Mesothelial cell of epicardium (in vitro differentiated cells): Measurements from ENCODE around the gene GBE1. TPM values are rescaled to one million over a fixed set of nuclear protein-coding genes. Genes with fewer than 3 reads are reported as not detected.

Source experiments
- DNase-seq, 2 experiments: peaks; one replicate each; pipeline ENCODE4 v3.0.0; 2021; ENCODE audit warnings: low spot score in 2 of 2; ENCODE audit not compliant: unreplicated experiment in 2 of 2
- H3K27ac Mint-ChIP-seq: 2 replicates; pipeline ENCODE4 v1.8.0; 2021; ENCODE audit warnings: mixed read lengths
- H3K27me3 Mint-ChIP-seq: 2 replicates; pipeline ENCODE4 v1.8.0; 2021; ENCODE audit warnings: low read depth, mixed read lengths
- H3K36me3 Mint-ChIP-seq: 2 replicates; pipeline ENCODE4 v1.8.0; 2021; ENCODE audit warnings: mixed read lengths
- H3K4me1 Mint-ChIP-seq: 2 replicates; pipeline ENCODE4 v1.8.0; 2021; ENCODE audit warnings: mixed read lengths
- H3K4me3 Mint-ChIP-seq: 2 replicates; pipeline ENCODE4 v1.8.0; 2021; ENCODE audit warnings: mild to moderate bottlenecking, moderate library complexity, mixed read lengths
- H3K9me3 Mint-ChIP-seq: 2 replicates; pipeline ENCODE4 v1.8.0; 2021; ENCODE audit warnings: mixed read lengths
- total RNA-seq: library from RNA; stranded (reverse); gene quantifications from 3 replicates; pipeline ENCODE4 v1.2.1, GENCODE V29; 2021
- TF ChIP-seq, protein P1 (sequence below): fragments of 200-600 bp; sonication (generic); IDR thresholded peaks from one replicate; pipeline ENCODE4 v1.5.0; 2021; ENCODE audit warnings: antibody characterized with exemption; ENCODE audit not compliant: unreplicated experiment

The GBE1 gene
- total RNA-seq, 1 donor from 2014 or later = 10.8 TPM

DNA sequence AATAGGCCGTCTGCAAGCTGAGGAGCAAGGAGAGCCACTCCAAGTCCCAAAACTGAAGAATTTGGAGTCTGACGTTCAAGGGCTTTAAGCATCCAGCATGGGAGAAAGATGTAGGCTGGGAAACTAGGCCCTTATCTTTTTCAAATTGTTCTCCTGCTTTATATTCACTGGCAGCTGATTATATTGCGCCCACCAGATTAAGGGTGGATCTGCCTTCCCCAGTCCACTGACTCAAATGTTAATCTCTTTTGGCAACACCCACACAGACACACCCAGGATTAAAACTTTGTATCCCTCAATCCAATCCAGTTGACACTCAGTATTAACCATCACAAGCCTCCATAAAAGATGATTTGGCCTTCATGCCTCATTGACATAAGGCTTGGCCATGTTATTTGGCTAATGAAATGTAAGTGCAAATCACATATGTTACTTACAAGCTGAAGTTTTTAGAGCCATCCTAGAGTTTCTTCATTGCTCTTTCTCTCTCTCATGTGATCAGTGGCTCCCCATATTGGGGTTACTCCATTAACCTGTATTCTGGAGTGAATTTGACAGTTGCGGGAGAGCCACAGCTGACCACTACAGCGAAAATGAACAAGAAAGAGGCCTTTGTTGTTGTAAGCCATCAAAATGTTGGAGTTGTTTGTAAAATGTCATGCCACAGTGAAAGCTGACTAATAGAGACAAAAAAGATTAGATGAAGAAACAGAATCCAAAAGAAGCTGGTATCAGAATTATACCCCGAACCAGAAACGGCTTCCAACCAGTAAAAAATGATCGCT is 61.7 kb downstream of the GBE1 start:
- H3K27ac Mint-ChIP-seq = no peak overlapping the region
- no peaks in the 10 kb centered on the region for H3K9me3 Mint-ChIP-seq
- no peak overlapping the region for H3K4me3 Mint-ChIP-seq
- TF ChIP-seq, protein P1, sequence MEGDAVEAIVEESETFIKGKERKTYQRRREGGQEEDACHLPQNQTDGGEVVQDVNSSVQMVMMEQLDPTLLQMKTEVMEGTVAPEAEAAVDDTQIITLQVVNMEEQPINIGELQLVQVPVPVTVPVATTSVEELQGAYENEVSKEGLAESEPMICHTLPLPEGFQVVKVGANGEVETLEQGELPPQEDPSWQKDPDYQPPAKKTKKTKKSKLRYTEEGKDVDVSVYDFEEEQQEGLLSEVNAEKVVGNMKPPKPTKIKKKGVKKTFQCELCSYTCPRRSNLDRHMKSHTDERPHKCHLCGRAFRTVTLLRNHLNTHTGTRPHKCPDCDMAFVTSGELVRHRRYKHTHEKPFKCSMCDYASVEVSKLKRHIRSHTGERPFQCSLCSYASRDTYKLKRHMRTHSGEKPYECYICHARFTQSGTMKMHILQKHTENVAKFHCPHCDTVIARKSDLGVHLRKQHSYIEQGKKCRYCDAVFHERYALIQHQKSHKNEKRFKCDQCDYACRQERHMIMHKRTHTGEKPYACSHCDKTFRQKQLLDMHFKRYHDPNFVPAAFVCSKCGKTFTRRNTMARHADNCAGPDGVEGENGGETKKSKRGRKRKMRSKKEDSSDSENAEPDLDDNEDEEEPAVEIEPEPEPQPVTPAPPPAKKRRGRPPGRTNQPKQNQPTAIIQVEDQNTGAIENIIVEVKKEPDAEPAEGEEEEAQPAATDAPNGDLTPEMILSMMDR = no peak
- no peaks in the 10 kb centered on the region for H3K27me3 Mint-ChIP-seq
- no peaks in the 10 kb centered on the region for H3K4me1 Mint-ChIP-seq
- H3K36me3 Mint-ChIP-seq = no peaks in the 10 kb centered on the region
- DNase-seq = no peak

DNA sequence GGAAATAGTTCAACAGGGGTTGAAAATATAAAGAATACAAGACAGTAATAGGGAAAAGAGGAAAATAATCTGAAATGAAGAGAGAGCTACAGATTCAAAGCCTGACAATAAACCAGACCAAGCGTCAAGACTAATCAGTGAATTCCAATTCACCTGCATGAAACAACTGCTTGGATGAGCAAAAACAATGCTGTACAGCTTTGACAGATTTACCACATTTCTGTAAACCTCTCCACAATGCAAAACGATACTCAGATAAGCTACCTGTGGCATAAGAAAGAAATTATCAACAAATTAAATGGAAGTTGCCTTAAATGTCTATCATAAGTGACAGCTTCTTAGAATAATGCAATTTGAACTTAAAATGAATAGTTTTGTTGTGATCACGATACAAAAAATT is 65.4 kb downstream of the GBE1 start:
- H3K36me3 Mint-ChIP-seq = no peaks in the 10 kb centered on the region

DNA sequence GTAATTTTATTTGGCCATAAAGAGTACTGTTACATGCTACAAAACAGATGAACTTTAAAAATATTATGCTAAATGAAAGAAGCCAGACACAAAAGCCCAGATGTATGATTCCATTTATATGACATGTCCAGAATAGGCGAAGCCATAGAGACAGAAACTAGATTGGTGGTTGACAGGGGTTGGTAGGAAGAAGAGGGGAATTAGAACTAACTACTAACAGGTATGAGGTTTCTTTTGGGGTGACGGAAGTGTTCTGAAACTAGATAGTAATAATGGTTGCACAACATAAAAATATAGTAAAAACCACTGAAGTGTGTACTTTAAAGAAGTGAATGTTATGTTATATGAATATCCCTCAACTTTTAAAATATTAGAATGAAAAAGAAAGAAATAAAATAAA is 66.1 kb downstream of the GBE1 start:
- Mint-ChIP-seq H3K27me3 (no peaks in the 10 kb centered on the region), H3K36me3 (no peaks in the 10 kb centered on the region), H3K27ac (no peak overlapping the region), H3K9me3 (no peaks in the 10 kb centered on the region), H3K4me1 (no peaks in the 10 kb centered on the region), H3K4me3 (no peak overlapping the region)
- TF ChIP-seq, protein P1 = no peak
- no peak for DNase-seq

More for the DNA sequence above, 65.4 kb downstream of the GBE1 start:
- no peaks in the 10 kb centered on the region for H3K4me1 Mint-ChIP-seq
- TF ChIP-seq, protein P1 = no peak
- no peak for DNase-seq
- no peaks in the 10 kb centered on the region for H3K9me3 Mint-ChIP-seq
- H3K4me3 Mint-ChIP-seq = no peak overlapping the region
- no peak overlapping the region for H3K27ac Mint-ChIP-seq
- H3K27me3 Mint-ChIP-seq = no peaks in the 10 kb centered on the region

DNA sequence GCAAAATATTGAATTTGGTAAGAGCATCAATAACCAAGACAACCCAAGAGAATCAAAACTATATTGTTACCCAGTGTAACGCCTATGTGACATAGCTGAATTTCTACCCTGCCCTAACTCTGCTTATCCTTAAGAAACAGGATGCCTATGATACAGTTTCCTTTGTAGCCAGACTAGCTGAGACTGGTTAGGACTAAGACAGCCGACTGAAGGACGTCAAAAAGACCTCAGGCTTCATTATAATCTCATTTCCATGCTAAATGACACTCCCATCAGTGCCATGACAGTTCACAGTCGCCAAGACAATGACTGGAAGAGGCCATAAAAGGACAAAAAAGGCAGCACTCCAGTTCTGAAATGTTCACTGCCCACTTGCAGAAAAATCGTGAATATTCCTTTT is 66.8 kb downstream of the GBE1 start:
- no peaks in the 10 kb centered on the region for H3K36me3 Mint-ChIP-seq
- H3K4me1 Mint-ChIP-seq = no peaks in the 10 kb centered on the region
- no peaks in the 10 kb centered on the region for H3K9me3 Mint-ChIP-seq
- H3K27me3 Mint-ChIP-seq = no peaks in the 10 kb centered on the region
- no peak overlapping the region for H3K4me3 Mint-ChIP-seq
- TF ChIP-seq, protein P1 = no peak
- no peak overlapping the region for H3K27ac Mint-ChIP-seq
- DNase-seq = no peak

DNA sequence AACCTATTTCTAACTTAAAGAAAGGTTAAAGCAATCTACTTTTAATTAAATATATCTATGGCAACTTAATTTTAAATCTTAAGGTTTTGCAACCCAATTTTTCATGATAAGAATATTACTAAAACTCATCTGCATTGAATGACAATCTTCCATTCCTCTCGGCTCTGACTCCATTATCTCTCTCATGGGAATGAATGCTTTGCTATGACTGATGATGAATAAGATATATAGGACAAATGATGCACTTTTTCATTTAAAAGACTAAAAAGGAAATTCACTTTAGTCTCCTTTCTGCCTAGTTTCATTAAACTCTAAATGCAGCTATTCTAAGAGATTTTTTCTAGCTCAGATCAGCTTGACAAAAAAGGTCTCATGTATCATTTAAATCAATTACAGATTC is 68.7 kb downstream of the GBE1 start:
- H3K9me3 Mint-ChIP-seq = no peaks in the 10 kb centered on the region
- H3K27me3 Mint-ChIP-seq = no peaks in the 10 kb centered on the region
- TF ChIP-seq, protein P1 = no peak
- no peak for DNase-seq
- no peaks in the 10 kb centered on the region for H3K36me3 Mint-ChIP-seq
- H3K4me1 Mint-ChIP-seq = no peaks in the 10 kb centered on the region
- H3K27ac Mint-ChIP-seq = no peak overlapping the region
- no peak overlapping the region for H3K4me3 Mint-ChIP-seq
